ENCODE data around the gene TRIL.
A peak's percentile ranks its signal among the peaks of the same experiment; 100 is the strongest.

The TRIL gene

DNA sequence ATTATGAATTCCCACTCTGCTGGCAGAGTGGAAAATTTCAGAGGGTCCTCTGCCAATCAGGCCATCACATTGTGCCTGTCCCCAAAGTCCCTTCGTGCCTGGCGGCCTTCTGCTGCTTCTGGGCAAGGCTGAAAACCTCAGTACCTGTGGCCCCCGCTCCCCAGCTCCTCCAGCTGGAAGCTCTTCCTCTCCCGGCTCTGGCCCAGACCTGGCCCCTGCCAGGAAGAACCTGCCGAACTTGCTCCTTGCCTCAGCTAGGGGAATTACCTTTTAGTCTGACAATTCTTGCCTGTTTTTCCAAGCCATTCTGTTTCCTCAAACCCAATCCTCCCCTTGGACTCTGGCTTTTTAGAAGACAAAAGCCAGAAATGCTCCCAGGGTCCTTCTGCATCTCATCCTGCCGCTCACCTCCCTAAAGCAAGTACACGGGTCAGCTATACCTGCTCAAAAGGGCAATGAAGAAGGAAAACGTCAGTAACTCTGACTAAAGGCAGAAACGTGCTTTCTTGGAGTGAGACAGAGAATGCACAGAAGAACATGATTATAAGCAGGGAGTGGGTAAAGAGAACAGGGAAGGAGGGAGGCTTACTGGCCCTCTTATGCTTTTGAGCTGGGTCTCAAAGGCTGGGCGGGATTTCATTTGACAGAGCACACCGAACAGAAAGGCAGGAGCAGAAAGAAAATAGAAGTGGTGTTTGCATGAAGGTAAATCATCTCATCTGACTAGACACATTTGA is 28.1 kb upstream of the TRIL start:
- no peaks in the 10 kb centered on the region for H3K9me3 ChIP-seq
- H3K27me3 ChIP-seq: peaks cover 6% of the 10 kb centered on the region; the same call in 1 of the 2 replicates
- H3K4me1 ChIP-seq: no peaks in the 10 kb centered on the region; the same call in none of the 2 replicates
- H3K4me3 ChIP-seq (ENCODE audit: low read depth, low read length): no peak overlapping the region
- H3K36me3 ChIP-seq: no peaks in the 10 kb centered on the region
- no peak for DNase-seq
- TF ChIP-seq, protein P1, sequence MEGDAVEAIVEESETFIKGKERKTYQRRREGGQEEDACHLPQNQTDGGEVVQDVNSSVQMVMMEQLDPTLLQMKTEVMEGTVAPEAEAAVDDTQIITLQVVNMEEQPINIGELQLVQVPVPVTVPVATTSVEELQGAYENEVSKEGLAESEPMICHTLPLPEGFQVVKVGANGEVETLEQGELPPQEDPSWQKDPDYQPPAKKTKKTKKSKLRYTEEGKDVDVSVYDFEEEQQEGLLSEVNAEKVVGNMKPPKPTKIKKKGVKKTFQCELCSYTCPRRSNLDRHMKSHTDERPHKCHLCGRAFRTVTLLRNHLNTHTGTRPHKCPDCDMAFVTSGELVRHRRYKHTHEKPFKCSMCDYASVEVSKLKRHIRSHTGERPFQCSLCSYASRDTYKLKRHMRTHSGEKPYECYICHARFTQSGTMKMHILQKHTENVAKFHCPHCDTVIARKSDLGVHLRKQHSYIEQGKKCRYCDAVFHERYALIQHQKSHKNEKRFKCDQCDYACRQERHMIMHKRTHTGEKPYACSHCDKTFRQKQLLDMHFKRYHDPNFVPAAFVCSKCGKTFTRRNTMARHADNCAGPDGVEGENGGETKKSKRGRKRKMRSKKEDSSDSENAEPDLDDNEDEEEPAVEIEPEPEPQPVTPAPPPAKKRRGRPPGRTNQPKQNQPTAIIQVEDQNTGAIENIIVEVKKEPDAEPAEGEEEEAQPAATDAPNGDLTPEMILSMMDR (IDR thresholded peaks at IDR 0.05; ENCODE audit: low read depth, low read length): no peak

DNA sequence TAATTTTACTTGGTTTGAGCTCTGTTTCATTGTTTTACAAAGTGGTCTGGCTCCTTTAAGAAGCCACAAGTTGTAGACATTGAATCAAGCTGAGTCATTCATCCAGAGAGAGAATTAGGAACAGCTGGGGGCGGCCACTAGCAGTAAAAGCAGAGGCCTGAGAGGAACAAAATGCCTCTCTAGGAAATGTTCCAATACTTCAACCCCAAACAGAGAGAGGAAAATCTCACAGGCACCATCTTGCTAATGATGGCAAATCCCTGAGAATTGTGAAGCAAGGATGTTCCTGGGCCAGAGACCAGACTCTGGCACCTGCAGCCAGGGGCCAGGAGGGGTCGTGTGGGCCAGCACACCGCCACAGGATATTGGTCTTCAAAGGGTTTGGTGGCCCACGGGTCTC is 26.5 kb upstream of the TRIL start:
- Histone ChIP-seq H3K36me3 (no peaks in the 10 kb centered on the region), H3K27me3 (peaks cover 9% of the 10 kb centered on the region; the same call in 1 of the 2 replicates), H3K4me1 (no peaks in the 10 kb centered on the region; the same call in none of the 2 replicates), H3K9me3 (no peaks in the 10 kb centered on the region), H3K4me3 (ENCODE audit: low read depth, low read length) (no peak overlapping the region)
- peak; percentile 24 for DNase-seq
- TF ChIP-seq, protein P1 (IDR thresholded peaks at IDR 0.05; ENCODE audit: low read depth, low read length): no peak

DNA sequence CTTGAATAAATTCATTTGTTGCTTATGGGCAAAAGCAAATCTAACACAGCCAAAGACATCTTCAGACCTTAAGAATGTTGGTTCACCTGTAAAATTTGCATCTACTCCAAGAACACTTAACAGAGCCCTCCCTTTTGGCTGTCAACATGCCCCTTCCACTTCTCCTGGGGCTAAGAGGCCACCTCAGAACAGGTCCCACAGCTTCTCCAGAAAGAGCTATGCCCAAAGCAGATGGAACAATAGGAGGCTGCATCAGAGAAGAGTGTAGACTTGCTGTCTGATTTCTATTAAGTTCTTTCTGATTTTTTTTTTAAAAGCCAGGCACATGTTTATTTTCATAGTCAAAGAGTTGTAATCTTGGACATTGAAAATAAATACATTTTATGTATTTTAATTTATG is 26.1 kb upstream of the TRIL start:
- TF ChIP-seq, protein P1 (IDR thresholded peaks at IDR 0.05; ENCODE audit: low read depth, low read length): no peak
- DNase-seq: no peak
- H3K4me3 ChIP-seq (ENCODE audit: low read depth, low read length): no peak overlapping the region
- no peaks in the 10 kb centered on the region for H3K9me3 ChIP-seq
- peaks cover 9% of the 10 kb centered on the region; the same call in 1 of the 2 replicates for H3K27me3 ChIP-seq
- no peaks in the 10 kb centered on the region for H3K36me3 ChIP-seq
- no peaks in the 10 kb centered on the region; the same call in none of the 2 replicates for H3K4me1 ChIP-seq

DNA sequence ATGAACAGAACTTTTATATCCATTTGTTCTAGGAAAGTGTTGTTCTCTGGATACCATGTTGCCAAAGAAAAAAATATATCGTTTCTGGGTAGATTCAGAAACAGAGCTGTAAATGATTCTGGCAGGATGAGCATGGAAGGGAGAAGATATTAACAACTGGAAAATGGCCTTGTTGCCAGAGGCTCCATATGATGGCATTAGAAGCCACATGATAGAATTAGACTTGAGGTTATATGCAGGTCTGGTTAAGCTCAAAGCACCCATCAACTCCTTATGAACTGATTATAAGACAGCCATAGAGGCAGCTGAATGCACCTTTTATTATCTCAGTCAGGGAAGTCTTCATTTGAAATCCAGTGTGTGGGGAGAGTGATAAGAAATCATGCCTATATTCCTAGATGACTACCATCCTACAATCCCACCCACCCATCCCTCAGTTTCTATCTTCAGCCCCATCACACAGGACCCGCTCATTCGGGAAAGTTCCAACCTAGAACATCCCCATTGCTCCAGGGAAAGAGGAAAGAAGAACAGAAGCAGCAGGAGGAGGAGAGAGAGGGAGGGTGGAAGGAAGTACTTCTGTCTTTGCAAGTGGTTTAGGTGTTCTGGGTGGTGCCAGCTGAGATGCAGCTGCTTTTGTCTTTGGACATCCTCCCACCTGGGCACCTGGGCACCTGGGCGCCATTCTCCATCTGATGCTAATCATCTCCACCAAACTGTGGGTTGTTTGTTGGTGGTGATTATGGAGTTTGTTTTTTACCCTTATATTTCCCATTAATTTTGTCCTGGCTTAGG is 25.5 kb upstream of the TRIL start:
- H3K9me3 ChIP-seq: no peaks in the 10 kb centered on the region
- TF ChIP-seq, protein P1 (IDR thresholded peaks at IDR 0.05; ENCODE audit: low read depth, low read length): no peak
- H3K4me3 ChIP-seq (ENCODE audit: low read depth, low read length): no peak overlapping the region
- H3K4me1 ChIP-seq: no peaks in the 10 kb centered on the region; the same call in none of the 2 replicates
- peaks cover 9% of the 10 kb centered on the region; the same call in 1 of the 2 replicates for H3K27me3 ChIP-seq
- no peaks in the 10 kb centered on the region for H3K36me3 ChIP-seq
- DNase-seq: peak; percentile 24

DNA sequence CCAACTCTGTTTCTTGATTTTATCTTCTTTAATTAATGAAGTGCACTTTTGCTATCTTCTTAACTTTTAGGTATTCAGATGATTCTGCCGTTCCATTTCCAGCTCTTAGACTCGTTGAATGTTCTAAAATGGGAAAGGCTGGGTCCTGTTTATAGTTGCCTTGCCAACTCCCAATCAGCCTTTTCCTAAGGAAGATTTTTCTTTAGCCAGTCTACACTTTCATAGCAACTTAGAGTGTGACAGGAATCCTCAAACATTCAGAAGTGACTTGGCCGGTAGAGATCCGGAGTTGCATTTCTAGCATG is 23.0 kb upstream of the TRIL start:
- Histone ChIP-seq H3K36me3 (no peaks in the 10 kb centered on the region), H3K4me1 (peaks cover 3% of the 10 kb centered on the region), H3K9me3 (no peaks in the 10 kb centered on the region), H3K27me3 (peaks cover 9% of the 10 kb centered on the region; the same call in 1 of the 2 replicates), H3K4me3 (ENCODE audit: low read depth, low read length) (no peak overlapping the region)
- TF ChIP-seq, protein P1 (IDR thresholded peaks at IDR 0.05; ENCODE audit: low read depth, low read length): no peak
- DNase-seq: no peak
